DND-41 (cell line): ENCODE data around the gene ELMO3.

Experiments used
- CTCF ChIP-seq: IDR thresholded peaks from 2 replicates; pipeline ENCODE4 v1.5.1; 2012; ENCODE audit warnings: borderline replicate concordance, low read length, moderate library complexity, mild to moderate bottlenecking; ENCODE audit not compliant: poor library complexity, severe bottlenecking; ENCODE audit errors: extremely low read depth
- EZH2 ChIP-seq: IDR thresholded peaks from 3 replicates; pipeline ENCODE4 v1.6.1; 2012; ENCODE audit warnings: borderline replicate concordance, low read depth, mild to moderate bottlenecking, moderate library complexity, low read length, inconsistent platforms; ENCODE audit not compliant: severe bottlenecking

- TF ChIP-seq CTCF, result no peak
- TF ChIP-seq EZH2, result no peak
Measured at GRCh38 chr16:67167588-67167987, 31.3 kb upstream of the ELMO3 start.
